Neural progenitor cell (in vitro differentiated cells): ENCODE results near the gene CHAF1A.

Experiments
- CTCF ChIP-seq: fragments of 200-600 bp; sonication (generic); IDR thresholded peaks from 2 replicates; pipeline ENCODE4 v1.5.1; 2017; ENCODE audit warnings: antibody characterized with exemption, mild to moderate bottlenecking
- EZH2 ChIP-seq: fragments of 200-600 bp; sonication (generic); IDR thresholded peaks from 2 replicates; pipeline ENCODE4 v1.6.1; 2017; ENCODE audit warnings: antibody characterized with exemption, mild to moderate bottlenecking, moderate library complexity
- EZH2phosphoT487 ChIP-seq: fragments of 200-600 bp; sonication (generic); IDR thresholded peaks from 2 replicates; pipeline ENCODE4 v1.6.1; 2017; ENCODE audit warnings: antibody characterized with exemption

GRCh38 chr19:4487572-4487971, 85.1 kb downstream of the CHAF1A start:
- TF ChIP-seq CTCF, result no peak
- no peak for TF ChIP-seq EZH2
- TF ChIP-seq EZH2phosphoT487, result no peak
